ENCODE data around the gene LRRIQ3.
"Not testable (repeated sequence)": the region's sequence is repeated elsewhere in the genome, so short reads cannot be mapped to it uniquely, and the experiment has no call there.

The LRRIQ3 gene, protein sequence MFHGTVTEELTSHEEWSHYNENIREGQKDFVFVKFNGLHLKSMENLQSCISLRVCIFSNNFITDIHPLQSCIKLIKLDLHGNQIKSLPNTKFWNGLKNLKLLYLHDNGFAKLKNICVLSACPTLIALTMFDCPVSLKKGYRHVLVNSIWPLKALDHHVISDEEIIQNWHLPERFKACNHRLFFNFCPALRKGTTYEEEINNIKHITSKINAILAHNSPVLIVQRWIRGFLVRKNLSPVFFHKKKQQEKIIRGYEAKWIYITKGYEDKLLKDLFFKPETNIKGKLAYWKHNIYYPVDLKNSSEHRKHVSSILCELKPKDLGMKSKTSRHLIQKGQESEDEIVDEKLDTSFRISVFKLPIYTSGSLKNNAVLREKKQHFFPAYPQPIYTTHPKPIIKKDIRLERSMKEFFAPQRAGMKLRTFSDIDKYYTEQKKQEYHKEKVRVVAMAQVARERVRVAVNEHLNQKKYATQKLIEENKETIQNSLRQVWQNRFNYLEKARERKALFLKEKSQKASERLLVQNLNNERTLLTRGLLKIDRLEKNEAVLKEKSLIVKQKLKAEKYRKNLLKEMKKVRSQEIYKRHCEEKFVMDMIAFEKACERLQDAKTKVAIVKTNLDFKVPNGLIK

GRCh38 chr1:74197657-74198552 is at the start of gene LRRIQ3, which contains the start of gene FPGT:
Gene LRRIQ3, minus strand, starts transcription at chr1:74198176. Its CDS starts 14,492 bp downstream, at chr1:74183684.
Gene FPGT, plus strand, starts transcription at chr1:74198242. Its CDS starts 37 bp downstream, at chr1:74198279.
- DNase-seq = peak; percentile 98

GRCh38 chr1:74246315-74246714 is 48.3 kb upstream of the LRRIQ3 start:
- no peak for DNase-seq
- in situ Hi-C loops (cut with MboI; ENCODE audit: low pct_unique_long_range_greater_than_20kb, low sequenced_read_pairs) = no loop called here

More at GRCh38 chr1:74197657-74198552, at the start of gene LRRIQ3, which contains the start of gene FPGT:
- in situ Hi-C loops (cut with MboI; ENCODE audit: low pct_unique_long_range_greater_than_20kb, low sequenced_read_pairs) = no loop called here

DNA sequence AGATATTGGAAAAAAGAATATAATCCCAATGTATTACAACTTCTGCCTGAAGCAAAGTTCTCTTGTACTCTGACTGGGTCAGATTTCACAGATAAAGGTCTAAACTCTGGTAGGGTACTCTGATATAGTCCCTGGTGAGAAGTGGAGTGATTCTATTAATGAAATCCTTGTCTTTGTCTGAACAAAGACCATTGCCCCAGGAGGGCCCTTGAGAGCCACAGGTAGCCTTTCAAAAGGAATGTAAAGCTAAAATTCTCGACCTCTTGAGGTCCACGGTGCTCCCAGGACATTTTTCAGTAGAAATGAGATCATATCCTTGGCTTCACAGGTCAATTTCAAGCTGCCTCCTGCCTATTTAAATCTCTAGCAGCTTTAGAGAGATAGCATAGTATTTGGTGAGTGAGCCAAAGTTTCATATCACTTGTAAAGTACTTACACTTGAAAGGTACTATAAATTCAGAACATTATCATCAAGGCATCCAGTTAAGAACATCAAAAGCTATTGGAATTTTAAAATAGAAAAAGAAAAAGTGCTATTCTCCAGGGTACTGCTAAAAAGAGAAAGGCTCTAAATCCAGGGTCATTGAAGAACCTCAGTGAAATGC is 47.3 kb upstream of the LRRIQ3 start:
- in situ Hi-C loops (cut with MboI; ENCODE audit: low pct_unique_long_range_greater_than_20kb, low sequenced_read_pairs) = no loop called here
- DNase-seq = no peak

GRCh38 chr1:74237787-74238186 is 39.8 kb upstream of the LRRIQ3 start:
- DNase-seq = no peak
- in situ Hi-C loops (cut with MboI; ENCODE audit: low pct_unique_long_range_greater_than_20kb, low sequenced_read_pairs) = no loop called here

GRCh38 chr1:74237035-74237434 is 39.1 kb upstream of the LRRIQ3 start:
- no peak for DNase-seq
- in situ Hi-C loops (cut with MboI; ENCODE audit: low pct_unique_long_range_greater_than_20kb, low sequenced_read_pairs) = no loop called here

- no peak for DNase-seq
- in situ Hi-C loops (cut with MboI; ENCODE audit: low pct_unique_long_range_greater_than_20kb, low sequenced_read_pairs) = no loop called here
Observed at GRCh38 chr1:74236440-74236839, 38.5 kb upstream of the LRRIQ3 start.

GRCh38 chr1:74235153-74235552 is 37.2 kb upstream of the LRRIQ3 start, which contains the start of gene TNNI3K:
Gene TNNI3K, plus strand, starts transcription at chr1:74235387. Its CDS starts 65 bp downstream, at chr1:74235452.
- no peak for DNase-seq
- in situ Hi-C loops (cut with MboI; ENCODE audit: low pct_unique_long_range_greater_than_20kb, low sequenced_read_pairs) = no loop called here

- in situ Hi-C loops (cut with MboI; ENCODE audit: low pct_unique_long_range_greater_than_20kb, low sequenced_read_pairs) = no loop called here
- DNase-seq = no peak
Observed at GRCh38 chr1:74223453-74223852, 25.5 kb upstream of the LRRIQ3 start.

DNA sequence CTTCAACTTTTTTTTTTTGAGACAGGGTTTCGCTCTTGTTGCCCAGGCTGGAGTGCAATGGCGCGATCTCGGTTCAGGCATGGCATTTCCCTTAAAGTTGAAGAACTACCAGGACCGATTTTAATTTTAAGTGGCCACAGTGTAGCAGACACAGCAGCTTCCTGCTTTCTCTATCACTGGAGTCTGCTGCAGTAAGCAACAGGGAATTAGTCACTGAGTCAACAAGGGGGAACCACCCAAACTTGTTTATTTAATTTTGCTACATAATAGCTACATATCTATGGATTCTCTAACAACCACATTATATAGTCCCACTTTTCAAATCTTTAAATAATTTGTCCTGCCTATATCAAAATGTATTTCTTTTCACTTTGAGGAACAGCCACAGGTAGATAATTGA is 24.7 kb upstream of the LRRIQ3 start:
- in situ Hi-C loops (cut with MboI; ENCODE audit: low pct_unique_long_range_greater_than_20kb, low sequenced_read_pairs) = no loop called here
- DNase-seq = no peak

DNA sequence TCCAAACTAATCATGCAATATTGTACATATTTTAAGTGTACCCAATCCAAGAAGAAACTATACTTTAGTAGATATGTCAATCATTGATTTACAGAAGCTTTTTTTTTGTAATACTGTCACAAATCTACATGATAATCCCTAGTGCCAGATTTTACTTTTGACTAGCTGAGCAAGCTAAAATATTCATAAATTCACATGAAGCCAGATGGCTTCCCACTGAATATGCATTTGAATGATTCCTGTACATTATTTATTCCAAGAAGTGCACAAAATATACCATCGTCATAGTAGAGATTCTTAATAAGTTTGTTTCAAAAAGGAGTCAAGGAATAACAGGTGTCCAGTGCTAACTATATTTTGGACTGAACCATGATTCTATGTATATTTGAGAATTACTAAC is 17.3 kb upstream of the LRRIQ3 start:
- no peak for DNase-seq
- in situ Hi-C loops (cut with MboI; ENCODE audit: low pct_unique_long_range_greater_than_20kb, low sequenced_read_pairs) = no loop called here

DNA sequence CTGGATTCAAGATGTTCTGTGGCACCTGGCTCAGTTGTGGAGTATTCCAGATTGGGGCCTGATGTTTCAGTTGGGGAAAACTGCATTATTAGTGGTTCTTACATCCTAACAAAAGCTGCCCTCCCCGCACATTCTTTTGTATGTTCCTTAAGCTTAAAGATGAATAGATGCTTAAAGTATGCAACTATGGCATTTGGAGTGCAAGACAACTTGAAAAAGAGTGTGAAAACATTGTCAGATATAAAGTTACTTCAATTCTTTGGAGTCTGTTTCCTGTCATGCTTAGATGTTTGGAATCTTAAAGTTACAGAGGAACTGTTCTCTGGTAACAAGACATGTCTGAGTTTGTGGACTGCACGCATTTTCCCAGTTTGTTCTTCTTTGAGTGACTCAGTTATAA is 7.3 kb upstream of the LRRIQ3 start:
- DNase-seq = no peak
- in situ Hi-C loops (cut with MboI; ENCODE audit: low pct_unique_long_range_greater_than_20kb, low sequenced_read_pairs) = no loop called here

DNA sequence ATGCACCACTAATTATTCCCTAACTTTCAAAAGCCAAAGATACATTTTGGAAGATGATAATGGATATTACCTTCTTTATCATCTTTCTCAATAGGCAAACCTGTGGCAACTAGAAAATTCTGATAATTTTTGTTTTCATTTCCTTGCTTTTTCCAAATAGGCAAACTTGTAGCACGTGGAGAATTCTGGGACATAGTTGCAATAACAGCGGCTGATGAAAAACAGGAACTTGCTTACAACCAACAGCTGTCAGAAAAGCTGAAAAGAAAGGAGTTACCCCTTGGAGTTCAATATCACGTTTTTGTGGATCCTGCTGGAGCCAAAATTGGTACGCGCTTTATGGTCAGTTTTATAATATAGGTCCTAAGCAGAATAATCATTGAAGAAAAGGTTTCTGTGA is 1.5 kb upstream of the LRRIQ3 start:
- in situ Hi-C loops (cut with MboI; ENCODE audit: low pct_unique_long_range_greater_than_20kb, low sequenced_read_pairs) = no loop called here
- DNase-seq = peak; percentile 58

DNA sequence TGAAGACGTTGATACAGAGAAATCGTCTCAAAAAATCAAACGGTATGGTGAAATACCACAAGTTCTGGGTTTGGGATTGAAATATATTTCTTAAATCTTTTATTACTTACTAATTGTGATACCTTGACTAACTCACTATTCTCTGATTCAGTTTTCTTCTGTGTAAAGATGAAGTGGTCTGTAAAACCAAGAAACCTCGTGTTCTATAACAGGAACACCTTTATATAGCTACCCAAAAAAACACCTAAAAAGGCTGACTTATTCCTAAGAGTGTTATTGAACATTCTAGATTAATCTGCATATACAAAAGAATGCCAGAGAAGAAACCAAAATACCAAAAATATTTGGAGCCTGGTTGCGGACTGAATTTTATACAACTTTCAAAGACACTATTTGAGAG is 721 bp downstream of the LRRIQ3 start:
- DNase-seq = no peak
- in situ Hi-C loops (cut with MboI; ENCODE audit: low pct_unique_long_range_greater_than_20kb, low sequenced_read_pairs) = no loop called here

DNA sequence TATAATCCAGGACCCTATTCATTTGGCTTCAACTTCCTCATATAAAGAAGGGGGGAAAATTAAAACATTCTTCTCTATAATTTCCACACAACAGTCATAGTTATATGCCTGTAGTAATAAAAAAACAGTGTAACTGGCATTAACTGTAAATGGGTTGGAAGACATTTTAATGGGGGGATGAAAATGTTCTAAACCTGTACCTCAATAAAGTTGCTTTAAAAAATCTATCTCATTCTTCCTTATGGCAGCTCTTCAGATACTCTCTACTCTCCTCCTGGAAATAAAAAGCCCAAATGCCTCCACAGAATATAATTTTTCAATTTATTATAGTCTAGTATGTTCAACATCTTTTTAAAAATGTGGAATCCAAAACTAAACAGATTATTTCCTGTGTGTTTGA is 2.6 kb downstream of the LRRIQ3 start:
- in situ Hi-C loops (cut with MboI; ENCODE audit: low pct_unique_long_range_greater_than_20kb, low sequenced_read_pairs) = no loop called here
- no peak for DNase-seq

GRCh38 chr1:74193908-74194307 is 4.1 kb downstream of the LRRIQ3 start:
- in situ Hi-C loops (cut with MboI; ENCODE audit: low pct_unique_long_range_greater_than_20kb, low sequenced_read_pairs) = no loop called here
- no peak for DNase-seq

GRCh38 chr1:74180490-74180889 is 17.5 kb downstream of the LRRIQ3 start:
- no peak for DNase-seq
- in situ Hi-C loops (cut with MboI; ENCODE audit: low pct_unique_long_range_greater_than_20kb, low sequenced_read_pairs) = no loop called here

- in situ Hi-C loops (cut with MboI; ENCODE audit: low pct_unique_long_range_greater_than_20kb, low sequenced_read_pairs); DNase-seq: not testable (repeated sequence)
Observed at GRCh38 chr1:74174423-74174822, 23.6 kb downstream of the LRRIQ3 start.

DNA sequence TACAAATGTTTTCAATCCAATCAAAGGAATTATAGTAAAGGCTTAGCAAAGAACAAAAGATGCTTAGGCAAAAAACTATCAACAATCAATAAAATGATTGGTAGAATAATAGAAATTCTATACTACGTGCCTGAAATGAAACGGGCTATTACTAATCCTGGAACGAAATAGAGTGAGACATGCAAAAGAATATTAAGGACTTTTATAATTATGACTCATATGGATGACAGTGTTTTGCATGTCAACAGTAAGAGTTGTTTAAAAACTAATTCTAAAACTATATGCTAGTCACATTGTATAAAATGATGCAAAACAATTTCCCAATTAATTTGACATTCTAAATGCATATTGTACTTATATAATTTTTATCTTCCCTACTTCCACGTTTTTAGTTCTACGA is 35.6 kb downstream of the LRRIQ3 start:
- in situ Hi-C loops (cut with MboI; ENCODE audit: low pct_unique_long_range_greater_than_20kb, low sequenced_read_pairs) = no loop called here
- no peak for DNase-seq

DNA sequence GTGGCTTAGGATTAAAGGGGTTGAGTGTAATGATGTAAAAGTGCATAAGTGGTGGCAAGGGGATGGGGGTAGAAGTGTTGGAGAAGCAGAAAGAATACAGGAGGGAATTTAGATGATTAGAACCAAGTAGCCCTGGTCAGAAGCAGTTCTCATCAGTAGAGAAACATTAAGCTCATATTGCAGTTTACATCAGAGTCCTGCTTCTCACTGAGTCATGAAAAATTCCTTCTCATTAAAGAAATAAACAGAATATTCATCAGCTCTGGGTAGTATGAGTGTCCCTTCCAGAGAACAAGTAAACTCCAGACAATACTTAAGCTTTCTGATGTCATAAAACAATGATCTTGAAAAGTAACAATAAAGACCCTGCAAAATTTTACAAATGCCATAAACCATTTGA is 36.5 kb downstream of the LRRIQ3 start:
- in situ Hi-C loops (cut with MboI; ENCODE audit: low pct_unique_long_range_greater_than_20kb, low sequenced_read_pairs) = no loop called here
- DNase-seq = no peak

Measured in KBM-7 (cell line).